CD4-positive, CD25-positive, alpha-beta regulatory T cell (primary cell): Measurements from ENCODE around the gene RAMAC. TPM values are rescaled to one million over a fixed set of nuclear protein-coding genes. Genes with fewer than 3 reads are reported as not detected.
A peak's percentile ranks its signal among the peaks of the same experiment; 100 is the strongest.

Experiments
- ATAC-seq, 2 donors: fragments of 150-1000 bp; cut with Tn5 transposase; one replicate each; pipeline ENCODE4 v1.10.0; 2021; ENCODE audit warnings: low read depth in 2 of 2, moderate number of reproducible peaks in 2 of 2, moderate library complexity in 1 of 2
- DNase-seq, 3 donors: peaks; one replicate each; pipeline versions ENCODE4 v3.0.0 to v3.0.0-alpha.2; 2012 to 2022; ENCODE audit warnings: mixed read lengths in 1 of 3
- H3K27ac ChIP-seq: one replicate; pipeline ENCODE4 v1.7.0; 2013; ENCODE audit warnings: mild to moderate bottlenecking, low read length; ENCODE audit not compliant: insufficient read depth, poor library complexity, severe bottlenecking
- H3K27me3 ChIP-seq: one replicate; pipeline ENCODE4 v1.7.0; 2013; ENCODE audit warnings: low read length; ENCODE audit not compliant: control insufficient read depth, insufficient read depth
- H3K36me3 ChIP-seq: one replicate; pipeline ENCODE4 v1.7.0; 2013; ENCODE audit warnings: mild to moderate bottlenecking, low read length, moderate library complexity; ENCODE audit not compliant: control insufficient read depth, insufficient read depth
- H3K4me1 ChIP-seq: 2 replicates; pipeline ENCODE4 v1.7.0; 2013; ENCODE audit warnings: mild to moderate bottlenecking, low read length; ENCODE audit not compliant: insufficient read depth, control insufficient read depth, poor library complexity, severe bottlenecking
- H3K4me3 ChIP-seq: one replicate; pipeline ENCODE4 v1.7.0; 2013; ENCODE audit warnings: low read depth, mild to moderate bottlenecking, low read length, moderate library complexity
- H3K9me3 ChIP-seq, 2 experiments: 1 replicate in 1 of 2; 2 replicates in 1 of 2; pipeline ENCODE4 v1.7.0; 2013; ENCODE audit warnings: low read length in 2 of 2, mild to moderate bottlenecking in 1 of 2, moderate library complexity in 1 of 2; ENCODE audit not compliant: control insufficient read depth in 2 of 2
- H3K27ac Mint-ChIP-seq, 3 donors: one replicate each; pipeline ENCODE4 v1.8.0; 2020 to 2022; ENCODE audit warnings: mild to moderate bottlenecking in 3 of 3, mixed read lengths in 3 of 3, moderate library complexity in 2 of 3
- H3K27me3 Mint-ChIP-seq: one replicate; pipeline ENCODE4 v1.8.0; 2022; ENCODE audit warnings: mild to moderate bottlenecking, mixed read lengths
- H3K36me3 Mint-ChIP-seq: one replicate; pipeline ENCODE4 v1.8.0; 2020; ENCODE audit warnings: mixed read lengths
- H3K4me1 Mint-ChIP-seq, 4 donors: one replicate each; pipeline ENCODE4 v1.8.0; 2020 to 2022; ENCODE audit warnings: mixed read lengths in 4 of 4, mild to moderate bottlenecking in 1 of 4
- H3K4me3 Mint-ChIP-seq, 4 donors: one replicate each; pipeline ENCODE4 v1.8.0; 2020 to 2022; ENCODE audit warnings: mild to moderate bottlenecking in 4 of 4, mixed read lengths in 4 of 4, moderate library complexity in 3 of 4
- H3K9me3 Mint-ChIP-seq, 7 donors: one replicate each; pipeline ENCODE4 v1.8.0; 2020 to 2022; ENCODE audit warnings: mixed read lengths in 7 of 7, mild to moderate bottlenecking in 3 of 7, moderate library complexity in 2 of 7
- polyA plus RNA-seq, 4 donors: library from polyadenylated mRNA; unstranded; fragments of 300-500 nt; fragmentation: Illumina TruSeq; gene quantifications; one replicate each; pipeline ENCODE4 v1.2.3, GENCODE V29; 2021
- total RNA-seq: library from RNA; stranded (reverse); gene quantifications from one replicate; pipeline ENCODE4 v1.2.3, GENCODE V29; 2022

The RAMAC gene
- total and polyA plus RNA-seq, 5 donors from 2014 or later: 23.9 to 48.1 (median 41.3) TPM

- no peak overlapping the region for H3K4me3 Mint-ChIP-seq
- no peaks in the 10 kb centered on the region for H3K9me3 ChIP-seq
- H3K4me3 ChIP-seq: no peak overlapping the region
- peaks cover 3% of the 10 kb centered on the region for H3K36me3 Mint-ChIP-seq
- H3K27me3 Mint-ChIP-seq: peaks cover 8% of the 10 kb centered on the region
- no peak overlapping the region for H3K27ac ChIP-seq
- peaks cover 0 to 6% (median 0%) of the 10 kb centered on the region in 7 donors for H3K9me3 Mint-ChIP-seq
- no peak for ATAC-seq
- peaks cover 13% of the 10 kb centered on the region for H3K27me3 ChIP-seq
- no peaks in the 10 kb centered on the region for H3K4me1 Mint-ChIP-seq
- H3K36me3 ChIP-seq: no peaks in the 10 kb centered on the region
- no peak overlapping the region for H3K27ac Mint-ChIP-seq
- no peak for DNase-seq
- no peaks in the 10 kb centered on the region for H3K4me1 ChIP-seq
Observed at GRCh38 chr15:82944821-82945220, 41.2 kb upstream of the RAMAC start.

GRCh38 chr15:82945326-82945725 lies 40.7 kb upstream of the RAMAC start:
- H3K4me3 Mint-ChIP-seq: no peak overlapping the region
- peaks cover 3% of the 10 kb centered on the region for H3K36me3 Mint-ChIP-seq
- DNase-seq (no peak), ATAC-seq (no peak)
- no peak overlapping the region for H3K27ac Mint-ChIP-seq
- H3K4me3 ChIP-seq: no peak overlapping the region
- H3K36me3 ChIP-seq: no peaks in the 10 kb centered on the region
- peaks cover 8% of the 10 kb centered on the region for H3K27me3 Mint-ChIP-seq
- H3K4me1 Mint-ChIP-seq: no peaks in the 10 kb centered on the region
- H3K27ac ChIP-seq: no peak overlapping the region
- H3K9me3 ChIP-seq: no peaks in the 10 kb centered on the region
- H3K27me3 ChIP-seq: peaks cover 17% of the 10 kb centered on the region
- H3K4me1 ChIP-seq: no peaks in the 10 kb centered on the region
- peaks cover 0 to 6% (median 0%) of the 10 kb centered on the region in 7 donors for H3K9me3 Mint-ChIP-seq

- H3K27ac ChIP-seq: no peak overlapping the region
- DNase-seq (no peak), ATAC-seq (no peak)
- H3K9me3 ChIP-seq: no peaks in the 10 kb centered on the region
- Mint-ChIP-seq H3K27me3 (peaks cover 8% of the 10 kb centered on the region), H3K36me3 (peaks cover 3% of the 10 kb centered on the region), H3K4me3 (no peak overlapping the region), H3K4me1 (no peaks in the 10 kb centered on the region), H3K27ac (no peak overlapping the region), H3K9me3 (peaks cover 0 to 6% (median 0%) of the 10 kb centered on the region in 7 donors)
- no peaks in the 10 kb centered on the region for H3K4me1 ChIP-seq
- H3K27me3 ChIP-seq: peaks cover 25% of the 10 kb centered on the region
- no peaks in the 10 kb centered on the region for H3K36me3 ChIP-seq
- no peak overlapping the region for H3K4me3 ChIP-seq
Observed at GRCh38 chr15:82946155-82946701, 39.8 kb upstream of the RAMAC start.

GRCh38 chr15:82950295-82950694 lies 35.7 kb upstream of the RAMAC start:
- Histone ChIP-seq H3K4me1 (peaks cover 9% of the 10 kb centered on the region), H3K9me3 (no peaks in the 10 kb centered on the region), H3K27me3 (peaks cover 33% of the 10 kb centered on the region), H3K36me3 (no peaks in the 10 kb centered on the region), H3K27ac (no peak overlapping the region), H3K4me3 (no peak overlapping the region)
- Mint-ChIP-seq H3K4me1 (peaks cover 0 to 6% (median 3%) of the 10 kb centered on the region in 4 donors), H3K4me3 (no peak overlapping the region), H3K27me3 (peaks cover 19% of the 10 kb centered on the region), H3K36me3 (no peaks in the 10 kb centered on the region), H3K27ac (no peak overlapping the region), H3K9me3 (peaks cover 0 to 6% (median 0%) of the 10 kb centered on the region in 7 donors)
- ATAC-seq (no peak), DNase-seq (no peak)

GRCh38 chr15:82950746-82951370 lies 35.2 kb upstream of the RAMAC start:
- H3K36me3 Mint-ChIP-seq: no peaks in the 10 kb centered on the region
- no peak overlapping the region for H3K4me3 Mint-ChIP-seq
- Histone ChIP-seq H3K27me3 (peaks cover 33% of the 10 kb centered on the region), H3K36me3 (no peaks in the 10 kb centered on the region), H3K4me3 (no peak overlapping the region), H3K27ac (no peak overlapping the region), H3K4me1 (peaks cover 9% of the 10 kb centered on the region), H3K9me3 (no peaks in the 10 kb centered on the region)
- ATAC-seq (no peak), DNase-seq (peak in 1 of 3 donors; percentile 27)
- H3K27me3 Mint-ChIP-seq: peaks cover 19% of the 10 kb centered on the region
- peaks cover 0 to 6% (median 3%) of the 10 kb centered on the region in 4 donors for H3K4me1 Mint-ChIP-seq
- peaks cover 0 to 6% (median 0%) of the 10 kb centered on the region in 7 donors for H3K9me3 Mint-ChIP-seq
- H3K27ac Mint-ChIP-seq: no peak overlapping the region

GRCh38 chr15:82951472-82952157 lies 34.4 kb upstream of the RAMAC start:
- ATAC-seq (no peak), DNase-seq (peak in 1 of 3 donors; percentile 5)
- H3K27me3 ChIP-seq: peaks cover 31% of the 10 kb centered on the region
- H3K27ac ChIP-seq: no peak overlapping the region
- Mint-ChIP-seq H3K27me3 (peaks cover 12% of the 10 kb centered on the region), H3K4me1 (peaks cover 0 to 6% (median 3%) of the 10 kb centered on the region in 4 donors), H3K9me3 (peaks cover 0 to 6% (median 0%) of the 10 kb centered on the region in 7 donors), H3K4me3 (peak overlapping the region; percentile 57 to 90 (median 77)), H3K36me3 (no peaks in the 10 kb centered on the region), H3K27ac (no peak overlapping the region)
- no peaks in the 10 kb centered on the region for H3K9me3 ChIP-seq
- H3K4me3 ChIP-seq: no peak overlapping the region
- peaks cover 9% of the 10 kb centered on the region for H3K4me1 ChIP-seq
- no peaks in the 10 kb centered on the region for H3K36me3 ChIP-seq

- DNase-seq: peak in 1 of 3 donors; percentile 8
- ATAC-seq: peak; percentile 24 to 34
- Mint-ChIP-seq H3K36me3 (no peaks in the 10 kb centered on the region), H3K27ac (no peak within 1 kb of the TSS), H3K27me3 (peaks cover 11% of the 10 kb centered on the region), H3K9me3 (peaks cover 0 to 2% (median 0%) of the 10 kb centered on the region in 7 donors), H3K4me3 (peak within 1 kb of the TSS; percentile 57 to 90 (median 77)), H3K4me1 (peaks cover 0 to 6% (median 3%) of the 10 kb centered on the region in 4 donors)
- Histone ChIP-seq H3K27me3 (peaks cover 31% of the 10 kb centered on the region), H3K4me1 (peaks cover 9% of the 10 kb centered on the region), H3K9me3 (no peaks in the 10 kb centered on the region), H3K36me3 (no peaks in the 10 kb centered on the region), H3K27ac (no peak within 1 kb of the TSS), H3K4me3 (no peak within 1 kb of the TSS)
Observed at GRCh38 chr15:82952158-82953081, 33.6 kb upstream of the RAMAC start, which contains the start of gene HOMER2. Gene HOMER2, minus strand, starts transcription at chr15:82952720. Its CDS starts 185 bp downstream, at chr15:82952535.
